Pancreas (tissue), 10 donors: Measurements from ENCODE around the gene RABGAP1L. TPM values are rescaled to one million over a fixed set of nuclear protein-coding genes. Genes with fewer than 3 reads are reported as not detected.
"Not testable (repeated sequence)": the region's sequence is repeated elsewhere in the genome, so short reads cannot be mapped to it uniquely, and the experiment has no call there.

Experiments
- ATAC-seq, 4 donors: fragments of 200-7000 bp; cut with Tn5 transposase; one replicate each; pipeline versions ENCODE4 v1.8.0 to v1.9.1; 2020; ENCODE audit warnings: mild to moderate bottlenecking in 4 of 4, moderate library complexity in 4 of 4
- DNase-seq, 6 donors: peaks; one replicate each; pipeline ENCODE4 v3.0.0-alpha.2; 2020
- FAIRE-seq: peaks from 2 replicates; lab custom pipeline; 2012; peaks lifted over from hg19 to GRCh38; lab: Jason Lieb, UNC
- H3K27ac ChIP-seq, 4 donors: fragments of 200-600 bp; sonication (generic); 1 replicate in 3 of 4; 2 replicates in 1 of 4; pipeline versions ENCODE4 v1.5.0 to v1.8.0; 2020
- H3K27me3 ChIP-seq, 4 donors: fragments of 200-600 bp; one replicate each; pipeline ENCODE4 v1.8.0; 2021
- H3K36me3 ChIP-seq, 3 donors: fragments of 200-600 bp; sonication (generic) in 1 of 3; one replicate each; pipeline versions ENCODE4 v1.5.0 to v1.8.0; 2020 to 2021
- H3K4me1 ChIP-seq, 3 donors: fragments of 200-600 bp; one replicate each; pipeline ENCODE4 v1.8.0; 2021
- H3K4me3 ChIP-seq, 4 donors: fragments of 200-600 bp; sonication (generic) in 2 of 4; one replicate each; pipeline versions ENCODE4 v1.5.0 to v1.8.0; 2020 to 2021
- H3K9me3 ChIP-seq, 4 donors: fragments of 200-600 bp; one replicate each; pipeline ENCODE4 v1.8.0; 2021
- WGBS, 2 donors: extraction: QIAGEN DNeasy Blood & Tissue Kit; methylation state at CpG; one replicate each; pipeline ENCODE4 v1.1.7; 2013; 5-methylcytosine and 5-hydroxymethylcytosine counted together
- intact Hi-C, 3 donors: fragments of 100-400 bp; cut with DNase I; formaldehyde crosslinking; loops; one replicate each; pipeline versions ENCODE4 v1.11.1 to v1.14.2; 2022
- polyA plus RNA-seq, 2 donors: library from polyadenylated mRNA; stranded (reverse); fragments of 200-250 nt; gene quantifications; one replicate each; pipeline ENCODE4 v1.2.3, GENCODE V29; 2013
- total RNA-seq, 6 donors: library from RNA; stranded (reverse); fragmentation: NEBNext Ultra II Directional in 4 of 6; extraction: Animal tissue kit (Norgen Biotek cat#: 25700) in 4 of 6; gene quantifications; one replicate each; pipeline versions ENCODE4 v1.2.1 to v1.2.4, GENCODE V29; 2021 to 2023
- TF ChIP-seq, protein P1 (sequence below), 4 donors: fragments of 200-600 bp; sonication (generic) in 3 of 4; IDR thresholded peaks; one replicate each; pipeline versions ENCODE4 v1.5.0 to v1.8.0; 2021; ENCODE audit warnings: antibody characterized with exemption in 4 of 4
- donor health status: healthy with polysubstance abuse.
- donor health status: DM: no; HTN: no; CAD: no; lungs with moderate emphysema.
- donor health status: DM: no; HTN: no; CAD: no.
- donor health status: control.
- donor health status: control.
- donor health status: Bipolar disorder and iron deficiency.
- donor health status: DM: yes; HTN: yes; CAD: no.
- donor health status: DM: no; HTN: no; CAD: no.
- donor health status: DM: no; HTN: no; CAD: no.
- donor health status: DM: yes; HTN: yes; CAD: no.

Gene RABGAP1L
- total and polyA plus RNA-seq, 8 donors: 13.9 to 64.8 (median 36.1) TPM

DNA sequence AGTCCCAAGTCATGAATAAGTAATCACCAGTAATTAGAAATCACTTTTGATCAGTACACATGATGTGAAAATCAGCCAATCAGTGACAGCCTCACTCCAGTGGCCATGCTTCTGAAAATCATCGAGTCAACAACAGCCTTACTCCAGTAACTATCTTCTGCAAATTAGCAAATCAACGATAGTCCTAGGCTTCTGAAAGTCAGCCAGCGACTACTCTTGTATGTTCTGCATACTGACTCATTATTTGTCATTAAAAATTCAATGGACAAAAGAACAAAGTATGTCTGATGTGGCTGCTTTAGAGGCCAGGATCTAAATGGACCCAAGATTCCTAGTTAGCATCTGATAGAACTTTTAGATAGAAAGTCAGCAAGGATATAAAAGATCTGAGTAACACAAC lies 391.0 kb downstream of the RABGAP1L start:
- no peak for DNase-seq
- 89 to 98% methylated on average over 3 of the region's 3 CpGs for WGBS, 2 donors
- no peaks in the 10 kb centered on the region for H3K36me3 ChIP-seq
- no peaks in the 10 kb centered on the region for H3K4me1 ChIP-seq
- no peak for FAIRE-seq
- H3K4me3 ChIP-seq: no peak overlapping the region
- H3K27me3 ChIP-seq: no peaks in the 10 kb centered on the region
- H3K27ac ChIP-seq: no peak overlapping the region
- intact Hi-C loops: no loop called here
- H3K9me3 ChIP-seq: no peaks in the 10 kb centered on the region
- ATAC-seq: no peak
- TF ChIP-seq, protein P1, sequence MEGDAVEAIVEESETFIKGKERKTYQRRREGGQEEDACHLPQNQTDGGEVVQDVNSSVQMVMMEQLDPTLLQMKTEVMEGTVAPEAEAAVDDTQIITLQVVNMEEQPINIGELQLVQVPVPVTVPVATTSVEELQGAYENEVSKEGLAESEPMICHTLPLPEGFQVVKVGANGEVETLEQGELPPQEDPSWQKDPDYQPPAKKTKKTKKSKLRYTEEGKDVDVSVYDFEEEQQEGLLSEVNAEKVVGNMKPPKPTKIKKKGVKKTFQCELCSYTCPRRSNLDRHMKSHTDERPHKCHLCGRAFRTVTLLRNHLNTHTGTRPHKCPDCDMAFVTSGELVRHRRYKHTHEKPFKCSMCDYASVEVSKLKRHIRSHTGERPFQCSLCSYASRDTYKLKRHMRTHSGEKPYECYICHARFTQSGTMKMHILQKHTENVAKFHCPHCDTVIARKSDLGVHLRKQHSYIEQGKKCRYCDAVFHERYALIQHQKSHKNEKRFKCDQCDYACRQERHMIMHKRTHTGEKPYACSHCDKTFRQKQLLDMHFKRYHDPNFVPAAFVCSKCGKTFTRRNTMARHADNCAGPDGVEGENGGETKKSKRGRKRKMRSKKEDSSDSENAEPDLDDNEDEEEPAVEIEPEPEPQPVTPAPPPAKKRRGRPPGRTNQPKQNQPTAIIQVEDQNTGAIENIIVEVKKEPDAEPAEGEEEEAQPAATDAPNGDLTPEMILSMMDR (IDR thresholded peaks at IDR 0.05): no peak

- Histone ChIP-seq H3K9me3 (no peaks in the 10 kb centered on the region), H3K27me3 (no peaks in the 10 kb centered on the region), H3K4me1 (no peaks in the 10 kb centered on the region), H3K36me3 (no peaks in the 10 kb centered on the region), H3K4me3 (no peak overlapping the region), H3K27ac (no peak overlapping the region)
- TF ChIP-seq, protein P1 (IDR thresholded peaks at IDR 0.05): no peak
- DNase-seq (no peak), FAIRE-seq (no peak), ATAC-seq (no peak)
- 44 to 93% methylated on average over 1 of the region's 1 CpG for WGBS, 2 donors
- intact Hi-C loops: no loop called here
Observed at GRCh38 chr1:174556392-174556791, 397.1 kb downstream of the RABGAP1L start.

- H3K36me3 ChIP-seq: no peaks in the 10 kb centered on the region
- H3K4me1 ChIP-seq: no peaks in the 10 kb centered on the region
- ATAC-seq (no peak), FAIRE-seq (no peak), DNase-seq (no peak)
- intact Hi-C loops: no loop called here
- H3K27ac ChIP-seq: no peak overlapping the region
- H3K27me3 ChIP-seq: no peaks in the 10 kb centered on the region
- TF ChIP-seq, protein P1 (IDR thresholded peaks at IDR 0.05): no peak
- no peak overlapping the region for H3K4me3 ChIP-seq
- H3K9me3 ChIP-seq: no peaks in the 10 kb centered on the region
Observed at GRCh38 chr1:174568551-174568950, 409.2 kb downstream of the RABGAP1L start.

DNA sequence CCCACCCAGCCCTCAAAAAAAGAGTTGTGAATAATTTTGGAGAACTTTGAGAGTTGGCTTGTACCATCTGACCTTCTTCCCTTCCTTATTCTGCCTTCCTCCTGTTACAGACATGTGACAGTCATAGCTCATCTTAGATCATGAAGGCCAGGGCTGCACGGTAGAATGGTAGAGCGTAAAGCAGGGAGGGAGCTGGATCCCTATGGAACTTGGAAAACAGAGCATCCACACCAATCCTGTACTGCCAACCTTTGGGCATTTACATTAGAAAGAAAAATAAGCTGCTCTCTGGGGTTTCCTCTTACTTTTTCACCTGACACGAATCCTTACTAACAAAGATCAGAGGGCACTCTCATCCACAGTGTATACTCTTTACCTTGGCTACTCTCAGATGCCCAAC lies 409.9 kb downstream of the RABGAP1L start:
- DNase-seq (no peak), ATAC-seq (no peak), FAIRE-seq (no peak)
- no peak overlapping the region for H3K27ac ChIP-seq
- intact Hi-C loops: no loop called here
- no peaks in the 10 kb centered on the region for H3K4me1 ChIP-seq
- H3K4me3 ChIP-seq: no peak overlapping the region
- TF ChIP-seq, protein P1 (IDR thresholded peaks at IDR 0.05): no peak
- H3K9me3 ChIP-seq: no peaks in the 10 kb centered on the region
- H3K36me3 ChIP-seq: no peaks in the 10 kb centered on the region
- no peaks in the 10 kb centered on the region for H3K27me3 ChIP-seq
- WGBS, 2 donors: 92 to 94% methylated on average over 3 of the region's 3 CpGs

GRCh38 chr1:174572771-174573170 lies 413.5 kb downstream of the RABGAP1L start:
- TF ChIP-seq, protein P1 (IDR thresholded peaks at IDR 0.05): no peak
- H3K9me3 ChIP-seq: no peaks in the 10 kb centered on the region
- H3K27ac ChIP-seq: no peak overlapping the region
- ATAC-seq (no peak), FAIRE-seq (no peak), DNase-seq (no peak)
- no peaks in the 10 kb centered on the region for H3K4me1 ChIP-seq
- no peaks in the 10 kb centered on the region for H3K27me3 ChIP-seq
- intact Hi-C loops: no loop called here
- WGBS, 2 donors: 78 to 80% methylated on average over 1 of the region's 1 CpG
- H3K4me3 ChIP-seq: no peak overlapping the region
- no peaks in the 10 kb centered on the region for H3K36me3 ChIP-seq

- ATAC-seq, FAIRE-seq, H3K4me1 ChIP-seq, intact Hi-C loops, H3K9me3 ChIP-seq, H3K27ac ChIP-seq, DNase-seq, H3K36me3 ChIP-seq, H3K4me3 ChIP-seq, H3K27me3 ChIP-seq: not testable (repeated sequence)
- 96 to 98% methylated on average over 6 of the region's 6 CpGs for WGBS, 2 donors
Observed at GRCh38 chr1:174576120-174576519, 416.8 kb downstream of the RABGAP1L start.
